PC-3 (cell line): ENCODE data around the gene BEST2. TPM values are rescaled to one million over a fixed set of nuclear protein-coding genes. Genes with fewer than 3 reads are reported as not detected.
A peak's percentile ranks its signal among the peaks of the same experiment; 100 is the strongest.

ENCODE experiments used
- ATAC-seq: fragments of 200-7000 bp; cut with Tn5 transposase; 2 replicates; pipeline ENCODE4 v1.9.1; 2020; ENCODE audit warnings: mild to moderate bottlenecking, moderate library complexity
- BruUV-seq: library from RNA; stranded (reverse); fragments of 400-500 nt; replicated peaks from 2 replicates; lab custom pipeline; 2021; lab: Mats Ljungman, UMichigan
- CTCF ChIA-PET: fragments of 300-600 bp; sonication (Branson Sonifier 250); formaldehyde crosslinking; loops from one replicate; lab custom pipeline; 2022; ENCODE audit warnings: antibody characterized with exemption; lab: Charles Lee
- POLR2A ChIA-PET: fragments of 300-600 bp; sonication (Branson Sonifier 250); formaldehyde crosslinking; loops from one replicate; lab custom pipeline; 2022; ENCODE audit warnings: antibody characterized with exemption; ENCODE audit not compliant: unreplicated experiment; lab: Charles Lee
- DNase-seq: peaks from one replicate; pipeline ENCODE4 v3.0.0-alpha.2; 2015
- H2AFZ ChIP-seq: fragments of 300-600 bp; sonication (generic); 2 replicates; pipeline ENCODE4 v1.6.0; 2016; ENCODE audit warnings: antibody characterized with exemption, low read length
- H3F3A ChIP-seq: fragments of 300-600 bp; sonication (generic); one replicate; pipeline ENCODE4 v1.6.0; 2017; ENCODE audit warnings: antibody characterized with exemption, low read length, control low read depth, mild to moderate bottlenecking; ENCODE audit not compliant: unreplicated experiment
- H3K27ac ChIP-seq: fragments of 300-600 bp; sonication (generic); 2 replicates; pipeline ENCODE4 v1.5.1; 2016; ENCODE audit warnings: mild to moderate bottlenecking, low read length
- H3K27me3 ChIP-seq: fragments of 300-600 bp; sonication (generic); 2 replicates; pipeline ENCODE4 v1.6.1; 2016; ENCODE audit warnings: low read length, mixed read lengths
- H3K36me3 ChIP-seq: fragments of 300-600 bp; sonication (generic); 2 replicates; pipeline ENCODE4 v1.6.1; 2016; ENCODE audit warnings: low read depth, mixed run types, low read length, mixed read lengths
- H3K4me1 ChIP-seq: fragments of 300-600 bp; sonication (generic); 2 replicates; pipeline ENCODE4 v1.5.1; 2016; ENCODE audit warnings: low read length; ENCODE audit not compliant: insufficient read depth
- H3K4me2 ChIP-seq: fragments of 300-600 bp; sonication (generic); 2 replicates; pipeline ENCODE4 v1.6.0; 2016; ENCODE audit warnings: low read length
- H3K4me3 ChIP-seq: fragments of 300-600 bp; sonication (generic); 2 replicates; pipeline ENCODE4 v1.5.1; 2016; ENCODE audit warnings: mild to moderate bottlenecking, low read length, mixed read lengths
- H3K79me2 ChIP-seq: fragments of 300-600 bp; sonication (generic); 2 replicates; pipeline ENCODE4 v1.6.1; 2017; ENCODE audit warnings: low read length, mixed read lengths
- H3K9ac ChIP-seq: fragments of 300-600 bp; sonication (generic); 2 replicates; pipeline ENCODE4 v1.6.0; 2016; ENCODE audit warnings: mild to moderate bottlenecking, low read length
- H3K9me2 ChIP-seq: fragments of 300-600 bp; sonication (generic); replicated peaks from 2 replicates; pipeline ENCODE4 v1.6.1; 2016; ENCODE audit warnings: mixed run types, low read length, mixed read lengths
- H3K9me3 ChIP-seq: fragments of 300-600 bp; sonication (generic); 2 replicates; pipeline ENCODE4 v1.6.1; 2016; ENCODE audit warnings: low read length, mixed read lengths
- H4K20me1 ChIP-seq: fragments of 300-600 bp; sonication (generic); 2 replicates; pipeline ENCODE4 v1.6.1; 2016; ENCODE audit warnings: low read length, mixed read lengths
- EZH2 ChIP-seq: fragments of 300-600 bp; sonication (generic); IDR thresholded peaks from one replicate; pipeline ENCODE4 v1.6.1; 2017; ENCODE audit warnings: antibody characterized with exemption, mild to moderate bottlenecking, low read length; ENCODE audit not compliant: unreplicated experiment
- EZH2phosphoT487 ChIP-seq: fragments of 300-600 bp; sonication (generic); IDR thresholded peaks from 2 replicates; pipeline ENCODE4 v1.6.1; 2018; ENCODE audit warnings: mild to moderate bottlenecking, antibody characterized with exemption, low read length, borderline replicate concordance
- intact Hi-C: fragments of 100-400 bp; cut with micrococcal nuclease; formaldehyde crosslinking; loops from 2 replicates; pipeline ENCODE4 v1.9.0; 2023
- total RNA-seq: library from RNA; depleted of rRNA; stranded (reverse); fragments of >200 nt; gene quantifications from 2 replicates; pipeline ENCODE4 v1.2.3, GENCODE V29; 2014
- TF ChIP-seq, protein P1 (sequence below): fragments of 300-600 bp; sonication (generic); conservative IDR thresholded peaks from 2 replicates; pipeline ENCODE4 v1.5.1; 2017; ENCODE audit warnings: antibody characterized with exemption, low read depth, mild to moderate bottlenecking, low read length

BEST2 gene
- total RNA-seq, 1 experiment from 2014 or later, result 0.07 TPM

DNA sequence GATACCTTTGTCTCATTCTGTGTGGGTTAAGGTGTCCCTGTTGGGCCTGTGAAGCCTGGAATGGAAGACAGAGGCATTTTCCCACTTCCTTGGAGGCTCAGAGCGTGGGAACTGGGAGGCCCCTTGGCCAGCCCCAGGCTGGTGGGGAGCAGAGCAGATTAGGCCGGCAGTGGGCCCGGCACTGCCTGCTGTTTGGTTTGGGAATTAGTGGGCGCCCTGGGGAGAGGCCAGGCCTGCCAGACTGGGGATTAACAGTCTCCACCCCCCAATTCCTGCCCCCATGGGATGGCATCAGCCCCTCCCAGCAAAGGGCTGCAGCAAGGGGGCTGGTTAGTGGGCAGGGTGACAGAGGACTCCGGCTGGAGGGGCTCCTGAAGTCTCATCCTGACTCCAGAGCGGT lies 3.1 kb upstream of the BEST2 start:
- no peaks in the 10 kb centered on the region for H3K9me2 ChIP-seq
- peaks cover 37% of the 10 kb centered on the region for H3K36me3 ChIP-seq
- peaks cover 12% of the 10 kb centered on the region for H3K4me1 ChIP-seq
- TF ChIP-seq, protein P1, sequence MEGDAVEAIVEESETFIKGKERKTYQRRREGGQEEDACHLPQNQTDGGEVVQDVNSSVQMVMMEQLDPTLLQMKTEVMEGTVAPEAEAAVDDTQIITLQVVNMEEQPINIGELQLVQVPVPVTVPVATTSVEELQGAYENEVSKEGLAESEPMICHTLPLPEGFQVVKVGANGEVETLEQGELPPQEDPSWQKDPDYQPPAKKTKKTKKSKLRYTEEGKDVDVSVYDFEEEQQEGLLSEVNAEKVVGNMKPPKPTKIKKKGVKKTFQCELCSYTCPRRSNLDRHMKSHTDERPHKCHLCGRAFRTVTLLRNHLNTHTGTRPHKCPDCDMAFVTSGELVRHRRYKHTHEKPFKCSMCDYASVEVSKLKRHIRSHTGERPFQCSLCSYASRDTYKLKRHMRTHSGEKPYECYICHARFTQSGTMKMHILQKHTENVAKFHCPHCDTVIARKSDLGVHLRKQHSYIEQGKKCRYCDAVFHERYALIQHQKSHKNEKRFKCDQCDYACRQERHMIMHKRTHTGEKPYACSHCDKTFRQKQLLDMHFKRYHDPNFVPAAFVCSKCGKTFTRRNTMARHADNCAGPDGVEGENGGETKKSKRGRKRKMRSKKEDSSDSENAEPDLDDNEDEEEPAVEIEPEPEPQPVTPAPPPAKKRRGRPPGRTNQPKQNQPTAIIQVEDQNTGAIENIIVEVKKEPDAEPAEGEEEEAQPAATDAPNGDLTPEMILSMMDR, result no peak
- TF ChIP-seq EZH2phosphoT487 (no peak), EZH2 (no peak)
- H3K27me3 ChIP-seq, result peaks cover 11% of the 10 kb centered on the region
- H3K4me3 ChIP-seq, result no peak overlapping the region
- ATAC-seq (no peak), DNase-seq (no peak)
- H2AFZ ChIP-seq, result no peak overlapping the region
- POLR2A ChIA-PET, result no interaction called here
- no peak overlapping the region for H3K4me2 ChIP-seq
- intact Hi-C loops, result no loop called here
- CTCF ChIA-PET, result no interaction called here
- H4K20me1 ChIP-seq, result no peaks in the 10 kb centered on the region
- H3K27ac ChIP-seq, result no peak overlapping the region
- no peak overlapping the region for H3K9ac ChIP-seq
- no peaks in the 10 kb centered on the region for H3K9me3 ChIP-seq
- H3F3A ChIP-seq, result no peaks in the 10 kb centered on the region
- no TSS peak for BruUV-seq
- no peaks in the 10 kb centered on the region for H3K79me2 ChIP-seq

DNA sequence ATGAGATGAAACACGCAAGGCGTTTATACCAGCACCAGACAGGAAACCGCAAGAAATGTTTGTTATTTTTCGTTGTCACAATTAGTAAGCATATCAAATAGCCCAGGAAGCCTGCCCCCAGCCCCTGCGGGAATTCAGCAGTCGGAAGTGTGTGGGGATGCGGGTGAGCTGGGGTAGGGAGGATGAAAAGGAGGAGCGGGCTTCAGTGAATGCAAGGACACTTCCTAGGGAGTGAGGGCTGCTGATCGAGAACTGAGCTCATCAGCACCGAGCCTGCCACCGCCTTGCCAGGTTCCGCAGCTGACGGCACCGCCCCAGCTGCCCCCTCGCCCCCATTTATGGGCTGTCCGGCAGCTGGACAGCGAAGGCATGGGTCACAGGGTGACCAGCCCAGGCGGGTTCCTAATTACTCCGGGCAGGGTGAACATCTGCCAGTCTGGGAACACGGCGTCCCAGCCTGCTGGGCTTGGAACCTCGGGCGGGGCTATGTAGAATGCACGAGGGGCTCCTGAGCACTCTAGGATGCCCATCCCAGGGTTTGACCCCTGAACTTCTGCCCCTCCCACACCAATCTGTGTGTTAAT lies 1.6 kb upstream of the BEST2 start:
- H2AFZ ChIP-seq, result peak overlapping the region; percentile 43
- ChIA-PET CTCF (interaction anchor here (1.0 kb wide), 1 partner anchor 10 kb away, joined by 4 read pairs; no protein-coding TSS in a partner anchor), POLR2A (interaction anchor here (0.6 kb wide), 1 partner anchor 27 kb away, joined by 3 read pairs; no protein-coding TSS in a partner anchor)
- H3K9me3 ChIP-seq, result no peaks in the 10 kb centered on the region
- no TSS peak for BruUV-seq
- H3K9me2 ChIP-seq, result no peaks in the 10 kb centered on the region
- no peaks in the 10 kb centered on the region for H3K79me2 ChIP-seq
- no peak overlapping the region for H3K27ac ChIP-seq
- intact Hi-C loops, result no loop called here
- TF ChIP-seq, protein P1, result no peak
- TF ChIP-seq EZH2phosphoT487, result no peak
- TF ChIP-seq EZH2, result no peak
- H3K36me3 ChIP-seq, result peaks cover 30% of the 10 kb centered on the region
- H3F3A ChIP-seq, result no peaks in the 10 kb centered on the region
- peak overlapping the region; percentile 78 for H3K4me2 ChIP-seq
- DNase-seq, result peak; percentile 64
- ATAC-seq, result peak; percentile 64
- H3K4me1 ChIP-seq, result peaks cover 12% of the 10 kb centered on the region
- H3K9ac ChIP-seq, result no peak overlapping the region
- peaks cover 11% of the 10 kb centered on the region for H3K27me3 ChIP-seq
- peak overlapping the region; percentile 48 for H3K4me3 ChIP-seq
- H4K20me1 ChIP-seq, result no peaks in the 10 kb centered on the region

DNA sequence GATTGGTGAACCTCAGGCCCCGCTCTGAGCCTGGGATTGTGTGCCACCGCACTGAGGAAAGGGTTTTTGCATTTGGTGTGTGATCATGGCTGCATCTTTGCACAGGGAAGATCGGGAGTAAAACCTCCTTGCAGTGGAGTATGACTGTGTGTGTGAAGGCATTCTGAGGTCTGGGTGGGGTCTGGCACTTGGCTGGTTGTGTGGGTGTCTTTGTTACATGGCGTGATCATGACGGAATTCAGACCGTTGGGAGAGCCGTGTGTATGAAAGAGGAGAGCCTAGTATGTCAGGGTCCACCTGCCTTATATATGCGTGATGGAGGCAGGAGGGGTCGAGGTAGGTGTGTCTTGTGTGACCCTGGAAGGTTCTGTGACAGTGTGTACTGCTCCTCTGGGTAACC lies 740 bp upstream of the BEST2 start:
- CTCF ChIA-PET, result no interaction called here

More for the DNA sequence above, 740 bp upstream of the BEST2 start:
- H3K9me3 ChIP-seq, result no peaks in the 10 kb centered on the region
- no peaks in the 10 kb centered on the region for H4K20me1 ChIP-seq
- POLR2A ChIA-PET, result no interaction called here
- H3F3A ChIP-seq, result no peaks in the 10 kb centered on the region
- no TSS peak for BruUV-seq
- H3K27me3 ChIP-seq, result peaks cover 11% of the 10 kb centered on the region
- no peak overlapping the region for H3K9ac ChIP-seq
- no peak overlapping the region for H3K27ac ChIP-seq
- H3K4me3 ChIP-seq, result no peak overlapping the region
- H3K4me1 ChIP-seq, result peaks cover 12% of the 10 kb centered on the region
- ATAC-seq, result no peak
- no peak overlapping the region for H2AFZ ChIP-seq
- peaks cover 22% of the 10 kb centered on the region for H3K36me3 ChIP-seq
- H3K9me2 ChIP-seq, result no peaks in the 10 kb centered on the region
- intact Hi-C loops, result no loop called here
- no peak for DNase-seq
- no peak overlapping the region for H3K4me2 ChIP-seq
- H3K79me2 ChIP-seq, result no peaks in the 10 kb centered on the region
- TF ChIP-seq, protein P1, result no peak
- TF ChIP-seq EZH2 (no peak), EZH2phosphoT487 (no peak)
